HG03280 (cell line): ENCODE results near the gene PIGBOS1.
A peak's percentile ranks its signal among the peaks of the same experiment; 100 is the strongest.

Experiments
- ATAC-seq: cut with Tn5 transposase; IDR thresholded peaks from one replicate; pipeline ENCODE4 v1.9.1; 2021; ENCODE audit warnings: mild to moderate bottlenecking, moderate library complexity; ENCODE audit not compliant: unreplicated experiment

The PIGBOS1 gene

GRCh38 chr15:55318588-55319494 is at the start of gene PIGBOS1, which contains the start of gene PIGB:
TSS of gene PIGBOS1 (minus strand) at chr15:55319123. CDS start at chr15:55317792, 1,331 bp downstream.
TSS of gene PIGB (plus strand) at chr15:55319222. CDS start at chr15:55319251, 29 bp downstream.
- peak; percentile 86 for ATAC-seq

GRCh38 chr15:55366981-55367380 is 48.1 kb upstream of the PIGBOS1 start:
- ATAC-seq: no peak

- no peak for ATAC-seq
These were observed 43.7 kb upstream of the PIGBOS1 start for GRCh38 chr15:55362641-55363040.

- no peak for ATAC-seq
These were observed 42.1 kb upstream of the PIGBOS1 start for GRCh38 chr15:55361048-55361447.

GRCh38 chr15:55360256-55360655 is 41.3 kb upstream of the PIGBOS1 start:
- ATAC-seq: no peak

GRCh38 chr15:55358471-55358870 is 39.5 kb upstream of the PIGBOS1 start:
- ATAC-seq: no peak

GRCh38 chr15:55357774-55358173 is 38.9 kb upstream of the PIGBOS1 start:
- ATAC-seq: no peak

GRCh38 chr15:55356985-55357585 is 38.2 kb upstream of the PIGBOS1 start:
- ATAC-seq: no peak

GRCh38 chr15:55353025-55353424 is 34.1 kb upstream of the PIGBOS1 start:
- ATAC-seq: no peak

- ATAC-seq: no peak
These were observed 30.4 kb upstream of the PIGBOS1 start for GRCh38 chr15:55349282-55349681.

GRCh38 chr15:55348281-55348778 is 29.4 kb upstream of the PIGBOS1 start:
- ATAC-seq: no peak

GRCh38 chr15:55344206-55344605 is 25.3 kb upstream of the PIGBOS1 start:
- no peak for ATAC-seq

GRCh38 chr15:55343168-55343567 is 24.2 kb upstream of the PIGBOS1 start:
- no peak for ATAC-seq

GRCh38 chr15:55337160-55337559 is 18.2 kb upstream of the PIGBOS1 start:
- no peak for ATAC-seq

- no peak for ATAC-seq
These were observed 16.1 kb upstream of the PIGBOS1 start for GRCh38 chr15:55334997-55335396.

- ATAC-seq: no peak
These were observed 15.4 kb upstream of the PIGBOS1 start for GRCh38 chr15:55334371-55334770.

- no peak for ATAC-seq
These were observed 8.5 kb upstream of the PIGBOS1 start for GRCh38 chr15:55327387-55327786.

- no peak for ATAC-seq
These were observed 3.5 kb upstream of the PIGBOS1 start for GRCh38 chr15:55322467-55322866.

GRCh38 chr15:55320963-55321362 is 2.0 kb upstream of the PIGBOS1 start:
- no peak for ATAC-seq

GRCh38 chr15:55320238-55320550 is 1.3 kb upstream of the PIGBOS1 start:
- no peak for ATAC-seq

GRCh38 chr15:55319537-55320237 is 764 bp upstream of the PIGBOS1 start:
- ATAC-seq: peak; percentile 43
